NCI-H1694 treated with DMSO at 0.1 percent for 48 hours (cell line): ENCODE data around the gene LETM1.

Source experiments
- DNase-seq: peaks from one replicate; lab custom pipeline; 2025; lab: John Stamatoyannopoulos, UW

The LETM1 gene

DNA sequence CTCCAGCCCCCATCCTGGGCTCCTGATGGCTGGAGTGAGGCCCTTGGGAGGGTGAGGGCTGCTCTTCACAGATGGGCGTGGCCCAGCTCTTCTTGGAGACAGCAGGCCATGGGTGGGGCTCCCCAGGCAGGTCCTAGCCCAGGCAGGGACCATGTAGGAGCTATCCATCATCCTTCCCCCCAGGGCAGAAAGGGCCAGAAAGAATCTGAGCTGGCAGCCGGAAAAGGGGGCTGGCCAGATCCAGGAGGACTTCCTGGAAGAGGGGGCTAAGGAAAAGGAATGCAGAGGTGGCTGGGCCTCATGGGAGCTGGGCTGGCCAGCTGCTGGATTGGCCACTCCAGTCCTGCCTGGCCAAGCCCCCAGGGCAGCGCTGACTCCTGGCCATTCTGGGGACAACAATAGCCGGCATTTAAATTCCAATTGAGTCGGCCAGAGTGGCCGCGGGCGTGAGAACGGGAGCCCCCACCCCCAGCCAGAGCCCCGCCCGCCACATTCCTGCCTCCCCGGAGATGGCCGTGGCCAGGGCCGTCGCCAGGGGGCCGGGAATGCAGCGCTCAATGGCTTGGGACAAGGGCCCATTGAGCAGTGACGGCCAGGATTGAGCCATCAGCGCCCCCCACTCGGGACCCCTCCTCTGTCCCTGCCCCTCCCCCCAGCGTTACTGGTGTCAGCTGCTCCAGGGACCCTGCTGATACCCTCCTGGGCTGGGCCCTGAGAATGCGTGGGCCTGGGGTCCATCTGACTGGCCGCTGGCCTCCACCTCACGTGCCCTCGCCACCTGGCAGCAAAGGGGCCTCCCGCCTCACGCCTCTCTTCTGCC lies 77.9 kb downstream of the LETM1 start:
- no peak for DNase-seq

DNA sequence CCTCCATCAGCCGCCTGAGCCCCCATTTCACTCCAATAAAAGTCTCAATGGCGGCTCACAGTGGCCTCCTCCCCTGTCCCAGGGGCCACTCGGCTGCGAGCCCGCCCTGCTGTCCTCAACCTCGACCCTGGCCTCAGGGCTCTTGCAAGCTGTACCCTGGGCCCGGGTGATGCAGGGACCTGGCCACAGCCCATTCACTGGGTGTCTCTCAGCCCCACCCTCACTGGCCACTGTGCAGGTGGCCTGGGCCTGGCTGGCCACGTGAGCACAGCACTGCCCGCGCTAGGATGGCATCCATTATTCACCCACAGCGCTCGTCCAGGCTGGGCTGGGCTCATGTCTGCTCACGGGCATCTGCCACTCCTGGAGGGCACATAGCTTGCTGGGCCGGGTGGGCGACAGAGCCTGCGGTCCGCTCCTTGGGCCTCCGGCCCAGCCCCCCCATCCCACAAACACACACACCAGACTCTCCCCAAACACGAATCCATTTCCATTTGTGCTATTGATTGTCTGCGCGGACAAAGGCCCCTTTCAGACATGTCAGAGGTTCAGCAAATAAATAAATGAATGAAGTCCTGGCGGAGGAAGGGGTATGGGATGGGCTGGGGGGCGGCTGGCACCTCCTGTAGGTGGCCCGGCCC lies 79.3 kb downstream of the LETM1 start:
- DNase-seq: no peak

DNA sequence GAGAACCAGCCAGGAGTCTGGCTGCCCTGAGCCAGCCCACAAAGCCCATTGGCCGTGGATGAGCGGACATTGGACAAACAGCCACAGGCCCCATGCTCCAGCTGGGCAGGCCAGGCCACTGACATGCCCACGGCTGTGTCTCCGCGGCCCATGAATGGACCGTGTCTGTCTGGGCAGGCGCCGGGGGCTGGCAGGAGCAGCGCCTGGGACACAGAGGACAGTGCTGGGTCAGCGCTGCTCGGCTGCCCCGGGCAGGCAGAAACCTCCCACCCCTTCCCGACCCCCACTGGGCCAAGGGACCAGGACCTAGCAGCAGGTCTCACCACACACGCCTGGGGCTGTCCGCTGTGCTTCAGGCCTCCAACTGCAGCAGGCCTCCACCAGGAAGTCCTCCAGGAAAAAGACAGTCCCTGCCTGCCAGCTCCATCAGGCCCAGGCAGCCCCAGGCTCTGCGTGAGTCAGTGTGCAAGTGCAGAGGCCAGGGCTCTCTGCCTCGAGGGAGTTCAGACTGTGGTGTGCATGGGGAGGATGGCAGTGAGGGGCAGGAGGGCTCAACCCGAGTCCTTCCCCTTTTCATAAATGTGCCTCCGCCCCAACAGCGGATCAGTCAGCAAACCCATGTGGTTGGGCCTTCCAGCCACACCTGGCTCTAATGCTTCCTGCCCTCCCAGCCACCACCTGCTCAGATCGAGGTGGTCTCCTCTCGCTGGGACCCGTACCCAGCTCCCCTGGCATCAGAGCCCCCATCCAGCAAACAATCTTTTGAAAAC lies 80.0 kb downstream of the LETM1 start:
- no peak for DNase-seq

DNA sequence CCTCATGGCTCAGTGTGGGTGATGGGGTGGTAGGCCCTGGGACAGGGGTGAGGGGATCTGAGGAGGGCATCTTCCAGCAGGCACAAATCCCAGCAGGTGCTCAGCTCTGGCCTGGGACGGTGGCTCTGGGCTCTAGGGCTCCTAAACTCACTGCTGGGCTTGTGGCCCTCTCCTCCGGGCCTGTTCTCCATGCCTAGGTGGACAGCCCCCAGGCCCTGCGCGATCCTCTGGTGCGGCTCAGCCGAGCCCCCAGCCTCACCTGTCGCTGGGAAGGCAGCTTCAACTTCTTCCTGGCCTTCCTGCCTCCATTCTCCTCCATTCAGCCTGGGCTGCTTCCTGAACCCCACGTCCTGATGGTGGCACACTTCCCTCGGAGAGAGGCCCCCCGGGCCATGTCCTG lies 82.2 kb downstream of the LETM1 start:
- no peak for DNase-seq

DNA sequence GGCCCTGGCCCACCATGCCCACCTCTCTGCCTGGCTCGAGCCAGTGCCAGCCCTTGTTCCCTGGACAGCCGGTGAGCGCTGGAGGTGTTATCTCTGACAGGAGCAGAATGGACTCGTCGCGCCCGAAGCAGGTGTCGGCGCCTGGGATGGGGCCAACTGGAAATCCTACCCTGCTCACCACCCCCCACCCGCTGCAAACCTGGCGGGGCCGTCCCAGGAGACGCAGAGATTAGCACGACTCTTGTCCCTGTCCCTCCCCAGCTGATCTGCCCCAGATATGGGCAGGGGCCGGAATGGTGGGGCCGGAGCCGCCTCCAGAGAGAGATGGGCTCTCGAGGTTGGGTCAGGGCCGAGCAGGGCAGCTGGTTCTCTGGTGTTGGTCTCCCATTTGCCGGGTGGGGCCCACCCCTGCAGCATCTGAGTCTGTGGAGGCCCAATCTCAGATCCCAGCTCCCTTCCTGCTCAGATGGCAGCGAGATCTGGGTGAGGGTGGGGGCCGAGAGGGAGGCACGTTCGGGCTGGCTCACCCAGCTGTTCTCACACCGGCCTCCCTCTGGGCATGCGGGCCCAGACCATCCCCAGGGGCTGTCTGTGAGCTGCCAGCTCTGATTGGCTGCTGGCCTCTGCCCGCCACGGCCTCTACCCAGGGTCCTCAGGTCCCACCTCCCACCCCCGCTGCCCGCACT lies 83.0 kb downstream of the LETM1 start:
- peak; percentile 71 for DNase-seq

DNA sequence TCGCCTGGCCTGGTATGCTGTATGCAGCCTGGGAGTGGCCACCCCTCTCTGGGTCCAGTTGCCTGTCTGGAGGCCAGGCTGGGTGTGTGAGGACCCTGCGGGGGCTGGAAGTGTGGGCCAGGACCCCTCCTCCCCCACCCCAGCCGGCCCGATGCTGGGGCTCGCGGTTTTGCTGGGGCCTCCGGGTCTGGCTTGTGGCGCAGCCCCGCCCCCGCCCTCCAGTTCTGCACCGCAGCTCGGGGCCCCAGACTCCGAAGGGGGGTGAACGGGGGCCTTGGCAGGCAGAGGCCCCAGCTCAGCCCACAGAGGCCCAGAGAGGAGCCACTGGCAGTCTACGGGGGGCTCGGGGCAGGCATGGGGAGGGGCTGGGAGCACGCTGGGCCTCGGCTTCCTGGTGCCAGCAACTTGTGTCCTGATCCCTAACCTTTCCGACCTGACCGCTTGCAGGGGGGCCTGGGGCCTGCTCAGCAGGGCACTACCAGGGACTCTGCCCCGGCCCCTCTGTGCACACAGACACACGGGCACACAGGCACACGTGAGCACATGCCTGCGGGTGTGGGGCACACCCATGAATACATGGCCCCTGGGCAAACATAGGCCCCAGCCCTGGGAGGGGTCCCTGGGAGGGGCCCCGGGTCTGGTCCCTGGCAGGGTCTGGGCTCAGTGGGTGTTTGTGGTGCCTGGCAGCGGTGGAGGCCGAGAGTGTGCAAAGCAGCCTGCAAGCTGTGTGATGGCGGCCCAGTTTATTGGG lies 84.2 kb downstream of the LETM1 start:
- no peak for DNase-seq

DNA sequence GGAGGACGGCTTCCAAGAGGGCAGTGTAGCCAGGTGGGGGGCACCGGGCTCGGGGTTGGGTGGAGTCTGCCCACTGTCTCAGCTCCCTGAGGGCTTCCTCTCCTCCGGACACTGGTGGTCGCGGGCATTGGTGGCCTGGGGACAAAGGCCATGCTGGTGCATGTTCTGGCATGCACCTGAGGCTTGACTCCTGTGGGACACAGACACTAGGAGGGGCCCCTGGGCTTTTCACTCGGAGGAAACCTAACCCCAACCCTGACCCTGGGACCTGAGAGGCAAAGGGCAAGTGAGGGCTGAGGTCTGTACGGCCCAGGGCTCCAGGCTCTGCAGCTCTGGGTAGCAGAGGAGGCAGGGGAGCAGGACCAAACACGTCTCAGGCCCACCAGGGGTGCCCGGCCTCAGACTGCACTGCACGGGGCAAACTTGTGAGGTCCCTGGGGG lies 85.1 kb downstream of the LETM1 start:
- DNase-seq: no peak

DNA sequence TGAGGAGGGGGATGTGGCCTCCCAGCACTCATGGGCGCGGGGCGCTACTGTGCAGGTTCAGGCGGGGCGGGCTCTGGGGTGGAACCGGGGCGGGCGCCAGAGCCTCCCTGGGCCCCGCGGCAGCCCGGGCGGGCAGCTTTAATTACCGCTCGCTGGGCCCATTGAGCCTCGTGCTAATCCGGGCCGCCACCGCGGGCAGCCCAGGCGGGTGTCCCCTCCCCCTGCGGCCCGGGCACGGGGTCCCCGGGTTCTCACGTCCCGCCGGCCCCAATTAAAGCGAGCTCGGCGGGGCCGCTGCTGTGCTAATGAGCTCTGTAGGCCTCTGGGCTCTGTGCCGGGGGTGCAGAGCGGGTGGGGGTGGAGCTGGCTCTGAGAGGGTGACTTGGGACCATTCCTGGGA lies 85.7 kb downstream of the LETM1 start:
- DNase-seq: no peak

DNA sequence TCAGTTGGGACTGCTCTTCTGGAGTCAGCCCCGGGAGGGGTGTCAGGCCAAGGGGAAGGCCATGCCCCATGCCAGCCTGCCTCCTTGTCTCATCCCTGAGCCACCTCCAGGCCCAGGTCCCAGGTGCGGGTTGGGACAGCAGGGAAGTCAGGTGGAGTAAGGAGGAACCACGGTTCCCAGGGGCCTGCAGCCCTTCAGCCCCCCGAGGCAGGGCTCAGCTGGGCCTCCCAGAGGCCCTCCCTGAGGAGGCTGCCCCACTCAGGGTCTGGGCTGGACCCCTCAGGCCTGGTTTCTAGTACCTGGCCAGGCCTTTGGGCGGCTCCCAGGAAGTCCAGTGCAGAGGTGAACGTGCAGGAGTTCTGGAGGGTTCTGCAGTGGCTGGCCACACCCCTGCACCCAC lies 86.3 kb downstream of the LETM1 start:
- no peak for DNase-seq

DNA sequence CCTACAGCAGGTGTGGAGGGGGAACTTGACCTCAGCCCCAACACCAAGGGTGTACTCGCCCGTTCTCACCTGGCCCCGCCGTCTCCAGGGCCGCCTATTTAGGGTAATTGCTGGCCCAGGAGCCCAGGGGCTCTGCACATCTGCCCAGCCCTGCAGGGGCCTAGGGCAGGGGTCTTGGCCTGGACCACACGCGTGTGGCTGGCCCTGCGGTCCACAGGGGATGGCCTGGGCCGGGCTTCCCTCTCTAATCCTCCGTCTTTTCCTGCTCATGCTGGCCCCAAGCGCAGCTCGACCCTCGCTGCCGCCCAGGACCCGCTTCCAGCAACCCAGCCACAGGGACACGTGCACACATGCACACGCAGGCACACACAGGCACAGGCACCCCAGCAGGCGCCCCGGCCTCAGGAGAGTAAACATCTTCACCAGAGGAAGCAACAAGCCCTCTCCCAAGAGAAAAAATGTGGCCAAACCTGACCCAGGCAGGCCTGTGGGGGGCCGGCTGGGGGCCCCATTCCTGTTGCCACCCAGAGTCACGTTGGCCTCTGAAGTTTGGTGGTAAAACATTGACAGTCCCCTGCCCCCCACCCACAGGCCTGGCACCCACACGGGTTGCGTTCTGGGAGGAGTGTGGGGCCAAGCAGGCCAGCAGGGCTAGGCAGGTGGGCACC lies 87.5 kb downstream of the LETM1 start:
- no peak for DNase-seq

DNA sequence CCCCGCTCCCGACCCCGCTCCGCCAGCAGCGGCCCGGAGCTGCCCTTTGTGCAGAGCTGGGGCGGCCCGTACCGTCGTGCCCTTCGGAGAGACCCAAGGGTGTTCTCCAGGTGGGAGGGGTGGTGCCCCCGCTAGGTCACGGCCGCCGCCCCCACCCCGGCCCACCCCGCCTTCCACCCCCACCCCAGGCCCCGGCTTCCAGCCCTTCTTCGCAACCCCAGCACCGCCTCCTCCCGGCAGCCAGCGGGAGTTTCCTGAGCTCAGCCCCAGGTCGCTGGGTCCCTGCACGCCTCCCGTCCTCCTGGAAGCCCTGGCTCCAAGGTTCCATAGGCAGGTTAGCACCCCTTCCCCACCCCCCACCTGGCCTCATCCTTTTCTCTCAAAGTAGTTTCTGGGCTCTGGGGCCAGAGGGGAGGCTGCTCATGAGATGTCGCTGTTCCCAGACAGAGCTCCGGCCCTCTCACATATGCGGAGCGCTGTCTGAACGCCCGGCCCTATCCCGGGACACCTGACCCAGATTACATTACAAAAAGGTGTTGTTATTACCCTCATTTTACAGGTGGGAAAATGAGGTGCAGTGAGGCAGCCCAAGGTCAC lies 88.1 kb downstream of the LETM1 start:
- no peak for DNase-seq

DNA sequence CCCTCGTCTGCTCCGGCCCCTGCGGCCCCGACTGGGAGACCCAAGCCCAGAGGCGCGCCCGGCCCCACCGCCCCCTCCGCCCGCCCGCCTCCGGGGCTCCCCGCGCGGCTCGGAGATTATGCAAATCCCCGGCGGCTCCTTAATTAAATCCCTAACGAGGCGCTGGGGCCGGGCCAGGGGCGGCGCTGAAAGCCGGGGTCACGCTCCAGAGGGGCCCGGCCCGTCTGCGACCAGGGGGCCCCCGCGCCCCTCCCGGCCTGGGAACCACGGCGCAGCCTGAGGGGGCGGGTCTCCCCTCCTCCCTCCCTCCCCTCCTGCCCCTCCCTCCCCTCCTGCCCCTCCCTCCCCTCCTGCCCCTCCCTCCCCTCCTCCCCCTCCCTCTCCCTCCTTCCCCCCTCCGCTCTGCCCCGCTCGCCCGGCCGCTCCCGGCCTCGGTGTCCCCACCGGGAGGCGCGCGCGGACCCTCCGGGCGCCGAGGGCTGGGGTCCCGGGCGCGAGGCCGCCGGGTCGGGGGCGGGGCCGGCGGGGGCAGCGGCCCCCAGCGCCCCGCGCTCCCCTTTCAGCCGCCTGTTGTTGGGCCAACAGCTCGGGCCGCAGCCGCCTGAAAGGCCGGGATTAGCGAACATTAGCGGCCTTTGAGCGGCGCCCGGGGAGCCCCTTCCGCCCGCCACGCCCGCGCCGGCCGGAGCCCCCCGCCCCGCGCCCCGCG lies 88.7 kb downstream of the LETM1 start:
- DNase-seq: no peak

DNA sequence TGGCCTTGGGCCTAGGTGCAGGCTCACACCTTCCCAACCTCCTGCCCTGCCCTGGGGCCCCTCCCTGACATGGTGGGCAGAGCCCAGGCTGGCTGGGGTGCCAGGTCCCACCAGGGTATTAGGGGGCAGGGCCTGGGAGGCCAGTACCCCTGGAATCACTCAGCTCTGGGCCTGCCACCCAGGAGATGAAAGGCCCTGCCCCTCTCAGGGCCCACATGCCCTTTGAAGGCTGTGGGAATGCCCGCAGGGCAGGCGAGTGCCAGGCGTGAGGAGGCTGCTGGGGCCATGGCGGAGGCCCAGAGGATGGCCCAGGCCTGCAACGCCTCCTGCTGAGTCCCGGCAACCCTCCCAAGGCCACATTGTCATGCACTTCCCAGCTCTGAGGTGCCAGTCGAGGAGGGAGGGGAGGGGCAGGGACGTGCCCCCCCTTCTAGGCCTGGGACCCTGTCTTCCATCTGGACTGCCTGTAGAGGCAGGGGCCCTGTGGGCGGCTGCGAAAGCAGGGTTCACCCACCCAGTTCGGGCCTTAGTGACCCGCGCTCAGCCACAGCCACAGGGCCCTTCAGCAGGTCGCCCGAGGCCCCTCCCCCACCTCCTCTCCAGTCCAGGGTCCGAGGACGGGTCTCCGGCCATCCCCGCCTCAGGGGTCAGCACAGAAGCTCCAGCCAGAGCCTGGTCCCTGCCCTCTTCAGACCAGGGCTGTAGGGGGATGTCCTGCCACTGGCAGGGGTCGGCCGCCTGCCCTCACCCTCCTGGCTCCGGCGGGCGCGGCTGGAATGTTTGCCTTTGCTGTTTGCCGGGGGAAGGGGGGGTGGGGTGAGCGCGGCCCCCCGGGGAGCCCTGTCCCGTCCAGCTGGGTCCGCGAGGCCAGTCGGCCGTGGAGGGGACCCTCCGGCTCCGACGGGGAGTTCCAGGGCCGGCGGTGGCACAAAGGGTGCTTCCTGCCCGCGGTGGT lies 89.6 kb downstream of the LETM1 start:
- no peak for DNase-seq

DNA sequence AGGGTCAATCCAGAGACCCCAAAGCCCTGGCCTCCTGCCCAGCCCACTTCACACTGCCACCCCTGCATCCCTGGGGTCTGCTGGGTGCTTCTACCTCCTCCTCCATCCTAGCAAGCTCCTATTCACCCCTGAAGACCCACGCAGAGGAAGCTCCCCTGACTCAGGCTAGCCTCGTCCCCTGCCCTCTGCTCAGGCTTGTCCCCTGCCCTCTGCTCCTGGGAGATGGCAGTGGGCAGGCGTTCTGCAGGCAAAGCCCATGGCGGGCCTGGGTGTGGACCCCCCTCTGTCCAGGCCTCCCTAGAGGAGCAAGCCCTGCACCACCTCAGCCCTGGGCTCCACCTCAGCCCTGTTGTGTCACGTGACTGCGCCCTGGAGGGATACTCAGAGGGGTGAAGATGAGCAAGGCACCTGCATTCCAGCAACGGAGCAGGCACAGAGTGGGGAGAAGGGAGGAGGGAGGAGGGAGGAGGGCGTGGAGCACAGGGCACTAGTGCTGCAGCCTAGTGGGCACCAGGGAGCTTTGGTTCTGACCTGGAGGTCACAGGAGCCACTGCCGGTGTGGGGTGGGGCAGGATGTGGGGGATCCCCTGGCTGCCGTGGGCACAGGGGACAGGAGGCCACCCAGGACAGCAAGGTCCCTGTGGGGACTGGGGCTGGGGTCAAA lies 90.4 kb downstream of the LETM1 start:
- DNase-seq: no peak

DNA sequence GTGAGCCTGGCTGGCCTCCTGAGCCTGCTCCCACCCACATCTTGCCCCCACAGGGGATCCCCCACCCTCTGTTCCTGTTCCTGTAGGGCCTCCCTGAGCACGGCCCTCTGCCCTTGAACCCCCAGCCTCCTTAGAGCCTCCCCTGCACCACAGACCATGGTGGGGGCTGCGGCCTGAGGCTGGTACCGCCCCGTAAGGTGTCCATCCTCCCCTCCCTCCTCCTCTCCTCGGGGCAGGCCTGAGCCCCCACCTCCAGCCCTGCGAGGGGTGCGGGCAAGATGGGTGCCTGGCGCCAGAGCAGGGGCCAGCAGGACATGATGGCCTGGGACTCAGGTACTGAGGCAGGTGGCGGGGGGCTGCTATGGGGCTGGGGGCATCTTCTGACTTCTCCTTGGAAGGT lies 91.3 kb downstream of the LETM1 start:
- DNase-seq: no peak

DNA sequence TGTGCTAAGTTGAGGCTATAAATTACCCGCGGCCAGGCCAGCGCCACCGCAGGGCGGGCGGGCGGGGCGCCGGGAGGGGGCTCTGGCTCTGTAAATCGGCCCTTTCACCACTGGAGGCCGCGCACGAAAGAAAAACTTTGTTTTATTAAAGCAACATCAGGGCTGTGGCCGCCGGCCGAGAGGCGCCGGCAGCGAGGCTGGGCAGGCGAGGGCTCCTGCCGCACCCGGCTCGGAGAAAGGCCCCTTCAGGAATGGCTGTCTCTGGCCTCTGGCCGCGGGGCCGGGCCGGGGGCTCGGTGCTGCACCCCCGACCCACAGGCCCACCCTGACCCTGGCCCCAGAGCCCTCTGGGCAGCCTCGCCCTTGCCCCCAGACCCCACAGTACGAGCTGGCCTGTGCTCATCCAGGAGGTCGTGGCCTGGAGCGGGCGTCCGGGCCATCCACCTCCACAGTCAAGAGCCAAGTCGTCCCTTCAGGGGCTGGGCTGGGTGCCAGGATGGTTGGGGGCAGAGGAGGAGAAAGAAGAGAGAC lies 92.3 kb downstream of the LETM1 start:
- no peak for DNase-seq

DNA sequence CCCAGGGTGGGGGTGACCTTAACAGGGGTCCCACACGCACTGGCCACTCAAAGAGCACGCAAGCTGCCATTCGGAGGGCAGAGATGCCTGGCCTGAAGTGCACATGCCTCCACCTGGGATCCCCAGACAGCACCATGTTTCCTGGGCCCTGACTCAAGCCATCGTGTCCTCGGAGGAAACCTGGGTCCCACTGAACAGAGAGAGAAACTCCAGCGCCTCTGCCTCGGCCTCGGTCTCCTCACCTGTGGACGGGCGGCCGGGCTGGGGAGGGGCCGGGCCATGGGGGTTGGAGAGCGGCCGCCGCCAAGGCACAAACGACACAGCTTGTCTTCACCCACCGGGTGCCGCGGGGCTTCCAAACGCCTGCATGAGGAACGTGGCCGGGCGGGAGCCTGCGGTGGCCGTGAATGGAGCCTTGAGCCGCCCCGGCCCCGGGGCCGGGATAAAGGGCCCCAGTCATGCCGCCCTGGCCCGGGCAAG lies 92.8 kb downstream of the LETM1 start:
- no peak for DNase-seq
